Fibroblast of the conjunctiva (primary cell): ENCODE data around the gene EDC3.
"Not testable (repeated sequence)": the region's sequence is repeated elsewhere in the genome, so short reads cannot be mapped to it uniquely, and the experiment has no call there.

Experiments used
- DNase-seq: peaks from one replicate; pipeline ENCODE4 v3.0.0-alpha.2; 2010; ENCODE audit warnings: low read depth

Gene EDC3

GRCh38 chr15:74608786-74609185 is 87.0 kb downstream of the EDC3 start:
- no peak for DNase-seq

DNA sequence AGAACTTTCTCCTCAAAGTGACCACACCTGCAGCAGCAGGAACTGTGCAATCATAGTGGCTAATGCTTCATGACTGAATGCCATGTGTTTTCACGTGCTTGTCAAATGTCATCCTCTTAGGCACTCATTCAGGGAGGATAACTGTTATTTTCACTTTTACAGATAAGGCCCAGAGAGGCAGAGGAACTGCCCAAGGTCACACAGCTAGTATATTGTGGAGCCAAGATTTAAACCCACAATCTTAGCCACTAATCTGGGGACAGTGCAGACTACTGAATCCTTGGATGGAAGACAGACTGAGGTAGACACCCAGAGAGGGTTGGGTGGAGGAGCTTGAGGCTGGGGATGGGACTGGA is 90.1 kb downstream of the EDC3 start:
- no peak for DNase-seq

DNA sequence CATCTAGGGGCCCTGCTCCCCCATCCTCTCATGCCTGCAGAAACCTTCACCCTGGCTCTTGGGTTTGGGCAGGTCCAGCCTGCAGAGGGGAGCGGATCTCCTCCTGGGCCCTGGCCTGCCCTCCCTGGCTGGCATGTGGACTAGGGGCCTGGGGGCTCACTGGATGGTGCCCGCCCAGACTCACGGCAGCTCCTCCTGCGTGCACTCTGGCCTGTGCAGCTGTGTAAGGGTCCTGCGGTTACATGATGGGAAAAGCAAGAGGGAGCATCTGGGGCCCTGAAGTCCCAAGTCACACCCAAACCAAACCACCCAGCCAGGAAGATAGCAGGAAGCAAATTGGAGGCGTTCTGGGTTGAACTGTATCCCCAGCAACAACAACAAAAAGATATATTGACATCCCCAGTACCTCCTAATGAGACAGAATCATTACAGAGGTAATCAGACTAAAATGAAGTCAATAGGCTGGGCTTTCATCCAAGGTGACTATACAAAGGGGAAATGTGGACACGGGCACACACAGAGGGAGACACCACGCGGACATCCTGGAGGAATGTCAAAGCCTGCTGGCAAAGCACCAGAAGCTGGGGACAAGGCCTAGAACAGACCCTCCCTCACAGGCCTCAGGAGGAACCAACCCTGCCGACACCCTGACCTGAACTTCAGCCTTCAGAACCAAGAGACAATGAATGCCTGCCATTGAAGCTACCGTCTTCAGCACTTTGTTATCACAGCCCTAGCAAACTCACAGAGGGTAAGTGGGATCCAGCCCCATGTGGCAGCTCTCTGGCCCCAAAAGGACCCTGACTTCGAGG is 90.6 kb downstream of the EDC3 start:
- DNase-seq = no peak

DNA sequence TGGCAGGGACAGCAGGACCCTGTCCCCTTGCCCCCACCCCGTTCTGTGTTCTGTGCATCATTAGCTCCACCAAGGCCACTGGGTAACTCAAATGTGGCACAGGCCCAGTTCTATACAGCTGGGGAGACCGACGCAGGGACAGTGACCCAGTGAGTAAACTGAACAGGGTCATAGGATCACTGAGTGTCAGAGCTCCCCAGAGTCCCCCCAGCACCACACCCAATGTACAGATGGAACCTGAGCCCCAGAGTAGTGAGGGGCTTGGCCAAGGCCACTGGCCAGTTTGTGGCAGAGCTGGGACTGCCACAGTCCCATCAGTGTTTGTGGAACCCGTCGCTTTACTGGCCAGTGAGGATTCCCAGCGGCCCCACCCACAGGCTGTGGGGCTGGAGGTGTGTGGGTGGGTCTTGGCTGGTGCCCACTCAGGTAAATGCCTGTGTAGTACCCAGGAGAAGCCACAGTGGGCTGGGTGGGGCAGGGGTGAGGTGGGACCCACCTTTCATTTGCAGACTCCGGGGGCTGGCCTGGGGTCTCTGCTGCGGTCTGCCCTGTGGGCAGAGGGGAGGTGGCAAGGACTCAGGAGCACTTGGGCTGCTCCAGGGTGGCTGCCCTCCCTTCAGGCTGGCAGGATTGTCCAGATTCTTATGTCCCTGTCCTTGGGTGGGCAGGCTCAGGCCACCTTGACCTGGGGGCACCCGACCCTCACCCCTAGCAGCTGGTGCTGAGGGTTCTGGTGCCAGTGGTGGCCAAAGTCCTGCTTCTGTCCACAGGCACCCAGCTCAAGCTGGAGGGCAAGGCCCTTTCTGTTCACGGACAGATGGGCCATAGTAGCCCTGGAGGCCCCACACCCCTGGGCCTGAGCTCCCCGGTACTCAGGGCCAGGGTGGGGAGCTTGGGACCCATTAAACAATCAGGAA is 91.8 kb downstream of the EDC3 start:
- no peak for DNase-seq

GRCh38 chr15:74603026-74603788 is 92.6 kb downstream of the EDC3 start:
- no peak for DNase-seq

DNA sequence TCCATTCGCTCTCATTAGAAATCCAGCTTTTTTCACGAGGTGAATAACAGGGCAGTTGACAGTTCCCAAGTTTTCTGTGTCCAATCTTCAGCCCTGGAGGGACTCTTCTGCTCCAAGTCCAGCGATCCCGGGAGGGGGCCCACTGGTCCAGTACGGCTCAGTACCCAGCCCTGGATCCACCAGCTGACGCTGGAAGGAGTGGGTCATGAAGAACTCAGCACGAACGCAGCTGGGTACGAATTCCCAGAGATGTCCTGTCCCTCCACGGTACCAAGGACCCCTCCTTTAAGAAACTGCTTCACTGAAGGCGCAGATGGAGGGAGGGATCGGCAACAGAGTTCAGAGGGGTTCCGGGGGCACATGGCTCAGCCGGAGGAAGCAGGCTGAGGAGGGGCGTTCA is 96.7 kb downstream of the EDC3 start:
- no peak for DNase-seq

DNA sequence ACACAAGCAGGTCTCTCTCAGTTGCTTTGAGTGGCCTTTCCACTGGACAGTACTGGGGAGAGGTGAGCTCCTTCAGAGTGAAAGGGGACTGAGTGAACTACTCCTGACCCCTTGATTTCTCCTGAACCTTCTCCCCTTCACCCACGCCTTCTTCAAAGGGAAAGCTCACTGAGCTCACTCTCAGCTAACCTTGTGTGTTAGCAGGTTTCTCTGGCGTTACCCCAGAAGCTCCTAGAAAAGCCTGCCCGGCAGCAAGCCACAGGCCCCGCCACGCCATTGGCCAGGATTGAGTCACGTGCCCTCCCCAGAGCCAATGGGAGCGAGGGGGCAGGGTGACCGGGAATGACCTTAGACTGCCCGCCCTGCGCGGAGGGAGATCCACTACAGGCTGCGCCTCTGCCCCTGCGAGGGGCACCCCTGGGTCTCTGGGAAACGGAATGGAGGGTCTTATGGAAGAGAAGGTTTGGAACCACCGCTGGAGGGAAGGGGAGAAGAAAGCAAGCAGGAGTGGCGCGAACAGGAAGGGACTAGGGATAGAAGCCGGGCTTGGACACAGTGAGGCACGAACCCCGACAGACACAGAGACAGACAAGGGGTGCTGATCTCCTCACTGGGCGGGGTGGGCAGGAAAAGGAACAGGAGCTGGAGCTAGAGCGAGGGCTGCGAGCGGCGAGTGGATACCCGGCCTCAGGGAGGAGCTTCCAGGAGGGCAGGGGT is 97.5 kb downstream of the EDC3 start:
- DNase-seq = peak; percentile 75

DNA sequence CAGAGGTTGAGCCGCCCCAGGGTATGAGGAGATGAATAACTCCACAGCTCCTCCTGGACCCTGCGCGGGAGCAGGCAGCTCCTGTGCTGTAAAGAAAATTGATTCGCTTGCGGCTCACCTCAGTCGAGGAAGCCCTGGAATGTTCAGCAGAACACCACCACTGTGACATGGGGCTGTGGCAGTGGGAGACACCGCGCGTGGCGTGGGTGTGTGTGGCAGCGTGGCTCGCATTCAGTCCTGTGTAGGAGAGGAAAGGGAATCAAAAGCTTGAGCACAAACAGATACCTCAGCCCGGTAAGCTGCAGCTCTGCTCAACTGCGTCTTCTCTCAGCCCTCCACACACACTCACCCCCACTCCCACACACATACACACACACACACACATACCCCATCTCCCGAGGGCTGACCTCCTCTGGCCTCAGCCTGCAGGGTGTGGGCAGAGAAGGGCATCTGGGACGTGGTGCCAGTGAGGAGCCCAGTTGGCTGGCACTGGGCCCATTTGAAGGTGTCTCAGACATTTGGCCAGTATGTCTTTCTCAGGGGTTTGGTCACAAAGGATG is 98.6 kb downstream of the EDC3 start:
- not testable (repeated sequence) for DNase-seq

DNA sequence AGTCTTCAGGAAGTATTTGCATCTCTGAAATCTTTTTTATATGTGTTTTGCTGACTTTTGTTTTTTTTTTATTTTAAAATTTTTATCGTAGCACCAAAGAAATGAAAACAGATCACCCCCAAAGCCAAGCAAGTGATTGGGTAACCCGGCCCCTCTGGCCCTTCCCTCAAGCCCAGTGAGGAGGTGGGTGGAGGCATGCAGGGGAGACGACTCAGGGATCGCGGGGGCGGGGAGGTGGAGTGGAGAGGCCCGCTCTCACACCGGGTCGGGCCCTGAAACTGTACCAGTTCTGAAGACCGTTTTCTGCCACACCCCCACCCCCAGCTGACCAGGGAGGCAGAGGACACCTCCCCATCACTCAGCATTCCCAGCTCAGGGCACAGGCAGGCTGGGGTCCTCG is 99.1 kb downstream of the EDC3 start:
- not testable (repeated sequence) for DNase-seq

DNA sequence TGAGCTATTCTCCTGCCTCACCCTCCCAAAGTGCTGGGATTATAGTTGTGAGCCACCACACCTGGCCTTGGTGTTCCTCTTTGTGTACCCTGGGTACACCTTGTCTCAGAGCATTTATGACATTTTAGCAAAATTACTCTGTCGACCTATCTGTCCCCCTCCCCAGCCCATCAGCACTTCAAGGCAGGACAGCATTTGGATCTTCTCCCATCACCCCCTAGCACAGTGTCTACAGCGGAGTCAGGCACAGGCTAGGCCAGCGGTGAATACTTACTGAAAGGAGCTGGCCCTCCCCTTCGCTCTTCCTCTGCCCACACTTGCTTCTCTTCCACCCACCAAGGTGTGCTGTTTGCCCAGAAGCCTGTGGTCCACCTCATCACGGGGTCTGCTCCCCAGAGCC is 100.6 kb downstream of the EDC3 start:
- DNase-seq = no peak

DNA sequence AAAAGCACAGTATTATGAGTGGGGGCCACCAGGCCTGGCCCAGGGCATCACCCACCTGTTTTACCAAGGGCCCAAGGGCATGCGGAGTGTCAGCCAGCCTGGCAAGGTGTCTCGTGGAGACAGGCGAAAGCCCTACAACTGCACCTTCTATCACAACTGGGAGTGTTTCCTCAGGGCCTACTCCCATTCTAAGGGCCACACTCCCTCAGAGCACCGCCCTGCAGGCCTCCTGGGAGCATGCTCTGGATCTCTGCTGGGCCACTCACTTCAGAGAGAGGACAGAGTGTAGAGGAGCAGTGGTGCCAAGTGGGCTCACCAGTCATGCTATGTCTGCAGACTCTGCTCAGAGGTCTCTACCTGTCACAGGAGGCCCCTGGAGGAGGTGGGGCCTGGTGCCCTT is 101.4 kb downstream of the EDC3 start:
- no peak for DNase-seq

DNA sequence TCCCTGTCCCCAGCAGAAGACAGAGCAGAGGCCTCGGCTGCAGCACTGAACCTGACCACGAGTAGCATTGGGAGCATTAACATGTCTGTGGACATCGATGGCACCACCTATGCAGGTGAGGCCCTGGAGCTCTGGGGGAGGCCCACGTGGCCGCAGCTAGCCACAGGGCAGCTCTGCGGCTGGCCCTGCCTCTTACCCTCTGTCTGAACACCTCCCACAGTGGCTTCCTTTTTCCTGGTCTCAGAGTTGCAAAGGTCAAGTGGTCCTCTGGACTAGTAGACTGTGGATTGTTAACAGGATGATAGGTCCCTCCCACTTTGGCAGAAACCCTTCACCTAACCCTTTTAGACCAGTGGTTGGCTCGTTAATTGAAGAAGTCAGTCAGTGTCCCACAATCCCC is 102.7 kb downstream of the EDC3 start:
- DNase-seq = no peak

GRCh38 chr15:74592222-74592621 is 103.6 kb downstream of the EDC3 start:
- DNase-seq = no peak

DNA sequence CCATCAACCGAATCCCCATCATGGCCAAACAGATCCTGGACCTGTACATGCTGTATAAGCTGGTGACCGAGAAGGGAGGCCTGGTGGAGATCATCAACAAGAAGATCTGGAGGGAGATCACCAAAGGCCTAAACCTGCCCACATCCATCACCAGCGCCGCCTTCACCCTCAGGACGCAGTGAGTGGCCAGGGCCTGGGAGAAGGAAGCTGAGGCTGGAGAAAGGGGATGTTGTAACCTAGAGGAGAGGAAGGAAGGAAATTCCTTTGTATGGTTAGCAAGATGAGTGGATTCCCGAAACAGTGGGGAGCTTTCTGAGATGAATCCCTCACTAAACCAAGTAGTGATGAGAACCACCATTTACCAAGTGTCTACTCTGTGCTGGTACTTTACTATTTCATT is 106.0 kb downstream of the EDC3 start:
- no peak for DNase-seq

- DNase-seq = no peak
Measured at GRCh38 chr15:74585857-74586256, 110.0 kb downstream of the EDC3 start.

GRCh38 chr15:74585191-74585590 is 110.6 kb downstream of the EDC3 start:
- no peak for DNase-seq

DNA sequence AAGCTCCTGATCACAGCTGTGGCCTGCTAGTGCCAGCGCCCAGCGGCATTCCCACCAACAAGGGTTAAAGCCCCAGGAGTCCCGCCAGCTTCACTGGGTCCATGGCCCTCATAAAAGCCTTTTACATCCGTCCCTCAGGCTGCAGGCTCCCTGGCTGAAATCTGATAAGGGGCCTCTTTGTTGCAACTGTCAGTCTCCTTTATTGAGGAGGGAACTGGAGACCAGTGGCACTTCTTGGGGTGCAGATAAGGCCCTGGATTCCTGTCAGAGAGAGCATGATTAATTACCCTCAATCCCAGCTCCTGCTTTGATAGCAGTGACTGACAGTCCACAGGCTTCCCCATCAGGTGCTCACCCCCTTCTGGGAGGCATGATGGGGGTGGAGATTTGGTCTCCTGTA is 111.0 kb downstream of the EDC3 start:
- no peak for DNase-seq

DNA sequence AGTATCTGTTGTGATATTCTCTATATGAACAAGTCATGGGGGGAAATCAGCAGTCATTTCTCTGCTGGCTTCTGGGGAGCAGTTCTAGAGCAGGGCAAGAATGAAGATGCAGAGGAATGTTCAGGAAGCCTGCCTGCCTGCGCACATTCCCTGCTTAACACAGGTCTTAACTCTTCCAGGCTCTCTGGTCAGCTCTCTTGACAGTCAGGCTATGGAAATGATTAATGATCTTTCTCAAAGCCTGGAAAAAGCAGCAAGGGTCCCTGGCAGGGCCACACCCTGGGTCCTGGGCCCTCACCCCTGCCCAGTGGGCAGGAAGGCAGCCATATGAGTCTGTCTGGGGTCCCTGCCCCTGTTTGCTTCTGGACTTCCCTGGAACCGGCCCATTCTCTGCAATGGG is 111.6 kb downstream of the EDC3 start:
- DNase-seq = no peak
